ENCODE results near the gene HYAL4.

Gene HYAL4

GRCh38 chr7:123917878-123918277 lies 72.9 kb downstream of the HYAL4 start:
- DNase-seq, result no peak

- DNase-seq, result no peak
Observed at GRCh38 chr7:123918309-123918708, 73.3 kb downstream of the HYAL4 start.

- DNase-seq, result no peak
Observed at GRCh38 chr7:123923599-123923998, 78.6 kb downstream of the HYAL4 start.

- DNase-seq, result no peak
Observed at GRCh38 chr7:123924941-123925340, 80.0 kb downstream of the HYAL4 start, which contains the start of gene SPAM1. Gene SPAM1 (plus strand): TSS chr7:123925241. CDS start chr7:123953571, 28,330 bp downstream.
